Fibroblast of peridontal ligament (primary cell): Measurements from ENCODE around the gene CRELD2.

ENCODE experiments used
- DNase-seq: peaks from one replicate; pipeline ENCODE4 v3.0.0-alpha.2; 2010; ENCODE audit errors: extremely low read depth

Gene CRELD2

GRCh38 chr22:49967706-49968208 lies 49.3 kb downstream of the CRELD2 start:
- DNase-seq: no peak

- no peak for DNase-seq
Measured at GRCh38 chr22:49968313-49968830, 49.9 kb downstream of the CRELD2 start.

DNA sequence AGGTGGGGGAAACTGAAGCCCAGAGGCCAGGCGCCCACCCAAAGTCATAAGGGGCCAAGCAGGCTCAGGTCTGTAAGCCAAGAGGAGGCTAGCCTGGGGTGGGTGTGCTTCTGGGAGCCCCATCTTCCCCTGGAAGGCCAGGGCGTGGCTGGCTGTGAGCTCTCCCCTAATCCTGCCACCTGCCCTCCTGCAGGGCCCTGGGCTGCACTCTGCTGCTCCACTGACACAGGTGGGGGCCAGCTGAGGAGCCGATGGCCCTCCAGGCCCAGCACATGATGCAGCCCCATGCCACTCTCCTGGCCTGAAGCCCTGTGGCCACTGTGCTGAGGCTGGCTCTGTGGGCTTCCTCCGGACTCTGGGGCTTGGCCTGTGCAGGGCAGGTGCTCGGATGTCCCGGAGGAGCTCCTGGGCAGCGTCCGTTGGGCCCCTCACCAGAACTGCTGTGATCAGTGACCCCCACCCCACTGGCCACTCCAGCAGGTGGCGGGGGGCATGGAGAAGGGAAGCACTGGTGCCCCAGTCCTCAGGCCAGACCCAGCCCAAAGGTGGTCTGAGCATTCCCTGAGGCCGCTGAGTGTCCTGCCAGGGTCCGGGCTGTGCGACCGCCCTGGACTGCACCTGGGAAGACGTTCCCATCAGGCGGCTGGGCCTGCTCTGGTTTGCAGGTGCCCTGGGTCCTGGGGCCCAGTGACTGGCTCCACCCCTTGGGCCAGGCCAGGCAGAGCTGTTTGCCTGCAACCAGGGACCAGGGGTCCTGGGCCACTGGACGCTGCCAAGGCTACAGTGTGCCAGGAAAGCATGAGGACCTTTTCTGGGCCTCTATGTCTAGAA lies 50.6 kb downstream of the CRELD2 start:
- DNase-seq: no peak

- no peak for DNase-seq
Measured at GRCh38 chr22:49969751-49970527, 51.5 kb downstream of the CRELD2 start.

DNA sequence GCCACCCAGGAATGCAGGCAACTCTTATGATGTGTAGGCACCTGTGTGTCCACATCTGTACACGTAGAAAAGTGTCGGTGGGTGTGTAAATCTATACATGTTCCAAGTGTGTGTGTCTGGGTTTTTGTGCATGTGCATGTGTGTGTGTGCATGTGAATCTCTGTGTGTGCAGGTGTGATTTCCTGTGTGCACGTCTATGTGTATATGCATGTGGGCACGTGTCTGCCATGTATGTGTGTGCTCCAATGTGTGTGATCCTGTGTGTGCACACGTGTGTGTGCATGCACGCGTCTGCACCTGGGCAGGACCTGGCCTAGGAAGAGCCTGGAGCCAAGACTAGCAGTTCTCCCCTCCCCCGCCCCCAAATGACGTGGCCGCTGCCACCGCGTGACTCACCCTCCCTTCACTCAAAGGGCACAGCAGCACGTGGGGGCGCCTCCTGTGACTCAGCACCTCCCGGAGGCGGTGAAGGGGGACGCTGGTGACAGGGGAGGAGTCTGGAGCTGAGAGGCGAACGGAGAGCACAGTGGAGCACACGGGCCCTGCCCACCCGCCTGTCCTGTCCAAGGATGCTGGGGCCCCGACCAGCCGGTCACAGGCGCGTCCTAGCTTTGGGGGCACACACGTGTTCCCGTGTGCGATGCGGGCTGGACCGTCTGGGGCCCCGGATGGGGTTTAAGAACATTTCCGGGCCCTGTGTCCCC lies 52.2 kb downstream of the CRELD2 start:
- DNase-seq: peak; percentile 84

- DNase-seq: peak; percentile 50
Measured at GRCh38 chr22:49971232-49972162, 53.1 kb downstream of the CRELD2 start.

DNA sequence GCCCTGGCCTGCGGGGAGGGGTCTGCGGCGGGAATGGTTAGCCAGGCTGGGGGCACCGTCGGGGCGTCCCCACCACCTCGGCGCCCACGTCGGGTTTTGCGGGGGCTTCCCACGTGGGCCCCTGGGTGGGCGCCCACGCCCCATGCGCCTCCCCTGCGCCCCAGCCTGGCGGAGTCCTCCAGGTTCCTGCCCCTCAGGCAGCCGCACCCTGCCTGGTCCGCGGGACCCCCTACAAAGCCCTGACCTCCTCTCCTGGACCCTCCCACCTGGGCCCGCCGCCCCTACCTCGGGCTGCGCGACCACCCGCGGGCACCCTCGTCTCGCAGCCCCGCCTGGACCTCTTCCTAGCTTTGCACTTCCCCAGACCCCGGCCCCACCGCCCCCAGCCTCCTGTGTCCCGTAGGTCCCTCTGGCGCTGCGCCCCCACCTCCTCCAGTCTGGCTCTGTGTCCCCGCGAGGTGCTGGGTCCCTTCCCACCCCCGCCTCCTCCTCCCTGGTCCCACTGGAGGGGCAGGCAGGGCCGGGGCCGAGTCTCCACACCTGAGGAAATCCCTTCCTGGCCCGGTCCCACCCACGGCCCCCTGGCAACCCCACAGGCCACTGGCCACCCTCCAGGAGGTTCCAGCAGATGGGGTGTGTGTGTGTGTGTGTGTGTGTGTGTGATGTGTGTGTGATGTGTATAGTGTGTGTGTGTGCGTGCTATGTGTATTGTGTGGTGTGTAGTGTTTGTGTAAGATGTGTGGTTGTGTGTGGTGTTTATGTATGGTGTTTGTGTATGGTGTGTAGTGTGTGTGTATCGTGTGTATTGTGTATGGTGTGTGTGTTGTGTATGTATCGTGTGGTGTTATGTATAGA lies 54.0 kb downstream of the CRELD2 start:
- no peak for DNase-seq

DNA sequence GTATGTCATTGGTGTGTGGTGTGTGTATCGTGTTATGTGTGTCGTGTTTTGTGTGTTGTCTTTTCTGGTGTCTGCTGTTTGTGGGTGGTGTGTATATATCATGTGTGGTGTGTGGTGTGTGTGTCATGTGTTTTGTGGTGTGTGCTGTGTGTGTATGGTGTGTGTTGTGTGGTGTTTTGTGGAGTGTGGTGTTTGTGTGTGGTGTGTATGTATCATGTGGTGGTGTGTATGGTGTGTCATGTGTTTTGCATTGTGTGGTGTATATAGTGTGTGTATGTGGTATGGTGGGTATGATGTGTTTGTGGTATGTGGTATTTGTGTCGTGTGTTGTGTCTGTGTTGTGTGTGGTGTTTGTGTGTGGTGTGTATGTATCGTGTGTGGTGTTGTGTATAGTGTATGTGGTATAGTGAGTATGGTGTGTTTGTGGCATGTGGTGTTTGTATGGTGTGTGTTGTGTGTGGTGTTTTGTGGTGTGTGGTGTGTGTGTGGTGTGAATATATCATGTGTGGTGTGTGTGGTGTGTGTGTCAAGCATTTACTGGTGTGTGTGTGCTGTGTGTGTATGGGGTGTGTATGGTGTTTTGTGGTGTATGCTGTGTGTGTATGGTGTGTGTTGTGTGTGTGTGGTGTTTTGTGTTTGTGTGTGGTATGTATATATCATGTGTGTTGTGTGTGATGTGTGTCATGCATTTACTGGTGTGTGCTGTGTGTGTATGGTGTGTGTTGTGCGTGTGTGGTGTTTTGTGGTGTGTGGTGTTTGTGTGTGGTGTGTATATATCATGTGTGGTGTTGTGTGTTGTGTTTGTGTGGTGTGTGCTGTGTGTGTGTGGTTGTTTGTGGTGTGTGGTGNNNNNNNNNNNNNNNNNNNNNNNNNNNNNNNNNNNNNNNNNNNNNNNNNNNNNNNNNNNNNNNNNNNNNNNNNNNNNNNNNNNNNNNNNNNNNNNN lies 54.9 kb downstream of the CRELD2 start:
- no peak for DNase-seq

GRCh38 chr22:49975543-49976389 lies 57.3 kb downstream of the CRELD2 start:
- no peak for DNase-seq

GRCh38 chr22:49976439-49977175 lies 58.2 kb downstream of the CRELD2 start:
- no peak for DNase-seq
